Endodermal cell (in vitro differentiated cells): ENCODE results near the gene PDIA4. TPM values are rescaled to one million over a fixed set of nuclear protein-coding genes. Genes with fewer than 3 reads are reported as not detected.

Source experiments
- DNase-seq: peaks from one replicate; pipeline ENCODE4 v3.0.0-alpha.2; 2017
- H3K27ac ChIP-seq: 2 replicates; pipeline ENCODE4 v1.5.1; 2013; ENCODE audit warnings: mild to moderate bottlenecking, low read depth, low read length, moderate library complexity
- H3K27me3 ChIP-seq: 2 replicates; pipeline ENCODE4 v1.6.1; 2013; ENCODE audit warnings: mild to moderate bottlenecking, low read length, moderate library complexity; ENCODE audit not compliant: insufficient read depth, control insufficient read depth, poor library complexity, severe bottlenecking
- H3K36me3 ChIP-seq: 2 replicates; pipeline ENCODE4 v1.7.0; 2013; ENCODE audit warnings: mild to moderate bottlenecking, low read length, moderate library complexity; ENCODE audit not compliant: control insufficient read depth, insufficient read depth
- H3K4me1 ChIP-seq: one replicate; pipeline ENCODE4 v1.7.0; 2013; ENCODE audit warnings: low read length; ENCODE audit not compliant: control insufficient read depth, insufficient read depth
- H3K4me3 ChIP-seq: 2 replicates; pipeline ENCODE4 v1.5.1; 2013; ENCODE audit warnings: mild to moderate bottlenecking, low read length, moderate library complexity
- H3K9ac ChIP-seq: 2 replicates; pipeline ENCODE4 v1.6.1; 2013; ENCODE audit warnings: mild to moderate bottlenecking, low read length, moderate library complexity; ENCODE audit not compliant: poor library complexity, severe bottlenecking; ENCODE audit errors: extremely low read depth
- H3K9me3 ChIP-seq: 2 replicates; pipeline ENCODE4 v1.6.1; 2013; ENCODE audit warnings: mild to moderate bottlenecking, low read length, moderate library complexity; ENCODE audit not compliant: control insufficient read depth
- H3K27ac Mint-ChIP-seq: 2 replicates; pipeline ENCODE4 v1.8.0; 2020; ENCODE audit warnings: mixed read lengths
- H3K27me3 Mint-ChIP-seq: 2 replicates; pipeline ENCODE4 v1.8.0; 2021; ENCODE audit warnings: mild to moderate bottlenecking, mixed read lengths; ENCODE audit not compliant: insufficient read depth
- H3K36me3 Mint-ChIP-seq: 2 replicates; pipeline ENCODE4 v1.8.0; 2020; ENCODE audit warnings: low read depth, mixed read lengths
- H3K4me1 Mint-ChIP-seq: 2 replicates; pipeline ENCODE4 v1.8.0; 2020; ENCODE audit warnings: mixed read lengths
- H3K4me3 Mint-ChIP-seq: 2 replicates; pipeline ENCODE4 v1.8.0; 2020; ENCODE audit warnings: mild to moderate bottlenecking, moderate library complexity, mixed read lengths
- H3K9me3 Mint-ChIP-seq: 2 replicates; pipeline ENCODE4 v1.8.0; 2020; ENCODE audit warnings: mild to moderate bottlenecking, mixed read lengths
- WGBS, 2 experiments: methylation state at CpG; one replicate each; pipeline versions ENCODE4 v1.1.5 to v1.1.7; 2013; ENCODE audit warnings: missing lambda C conversion rate in 2 of 2, mixed read lengths in 1 of 2; ENCODE audit not compliant: insufficient coverage in 1 of 2, insufficient read length in 1 of 2; 5-methylcytosine and 5-hydroxymethylcytosine counted together
- total RNA-seq, 2 donors: library from RNA; stranded (reverse); fragmentation: NEBNext Ultra II Directional in 1 of 2; extraction: Animal tissue kit (Norgen Biotek cat#: 25700) in 1 of 2; gene quantifications; 2 replicates in 1 of 2; 3 replicates in 1 of 2; pipeline ENCODE4 v1.2.1, GENCODE V29; 2021
- TF ChIP-seq, protein P1 (sequence below): fragments of 200-600 bp; sonication (generic); conservative IDR thresholded peaks from 2 replicates; pipeline ENCODE4 v1.5.0; 2021; ENCODE audit warnings: antibody characterized with exemption, mild to moderate bottlenecking

The PDIA4 gene
- total RNA-seq, 2 donors from 2014 or later, result 369 to 402 TPM

DNA sequence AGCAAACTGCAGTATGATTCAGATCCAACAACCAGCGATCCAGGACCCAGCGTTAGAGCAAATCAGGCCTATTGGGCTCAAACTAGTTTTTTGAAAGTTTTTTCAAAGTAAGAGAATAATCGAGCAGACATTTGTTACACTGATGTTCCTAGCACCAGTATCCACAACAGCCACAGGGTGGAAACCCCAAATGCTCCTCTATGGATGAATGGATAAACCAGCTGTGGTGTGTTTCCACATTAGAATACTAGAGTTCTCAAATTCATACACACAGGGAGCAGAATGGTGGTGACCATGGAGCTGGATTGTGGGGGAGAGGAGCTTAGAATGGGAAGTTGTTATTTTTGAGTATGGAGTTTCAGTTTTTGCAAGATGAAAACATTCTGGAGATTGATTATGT is 60.7 kb downstream of the PDIA4 start:
- Histone ChIP-seq H3K9me3 (no peaks in the 10 kb centered on the region), H3K27ac (no peak overlapping the region), H3K36me3 (no peaks in the 10 kb centered on the region), H3K4me3 (no peak overlapping the region), H3K27me3 (no peaks in the 10 kb centered on the region), H3K9ac (no peak overlapping the region), H3K4me1 (no peaks in the 10 kb centered on the region)
- Mint-ChIP-seq H3K4me1 (peaks cover 4% of the 10 kb centered on the region), H3K27me3 (peaks cover 1% of the 10 kb centered on the region), H3K4me3 (no peak overlapping the region), H3K9me3 (no peaks in the 10 kb centered on the region), H3K27ac (no peak overlapping the region), H3K36me3 (no peaks in the 10 kb centered on the region)
- no peak for DNase-seq
- WGBS, 2 experiments, result 99 to 100% methylated on average over 2 to 3 of the region's 3 CpGs
- TF ChIP-seq, protein P1, sequence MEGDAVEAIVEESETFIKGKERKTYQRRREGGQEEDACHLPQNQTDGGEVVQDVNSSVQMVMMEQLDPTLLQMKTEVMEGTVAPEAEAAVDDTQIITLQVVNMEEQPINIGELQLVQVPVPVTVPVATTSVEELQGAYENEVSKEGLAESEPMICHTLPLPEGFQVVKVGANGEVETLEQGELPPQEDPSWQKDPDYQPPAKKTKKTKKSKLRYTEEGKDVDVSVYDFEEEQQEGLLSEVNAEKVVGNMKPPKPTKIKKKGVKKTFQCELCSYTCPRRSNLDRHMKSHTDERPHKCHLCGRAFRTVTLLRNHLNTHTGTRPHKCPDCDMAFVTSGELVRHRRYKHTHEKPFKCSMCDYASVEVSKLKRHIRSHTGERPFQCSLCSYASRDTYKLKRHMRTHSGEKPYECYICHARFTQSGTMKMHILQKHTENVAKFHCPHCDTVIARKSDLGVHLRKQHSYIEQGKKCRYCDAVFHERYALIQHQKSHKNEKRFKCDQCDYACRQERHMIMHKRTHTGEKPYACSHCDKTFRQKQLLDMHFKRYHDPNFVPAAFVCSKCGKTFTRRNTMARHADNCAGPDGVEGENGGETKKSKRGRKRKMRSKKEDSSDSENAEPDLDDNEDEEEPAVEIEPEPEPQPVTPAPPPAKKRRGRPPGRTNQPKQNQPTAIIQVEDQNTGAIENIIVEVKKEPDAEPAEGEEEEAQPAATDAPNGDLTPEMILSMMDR, result no peak

DNA sequence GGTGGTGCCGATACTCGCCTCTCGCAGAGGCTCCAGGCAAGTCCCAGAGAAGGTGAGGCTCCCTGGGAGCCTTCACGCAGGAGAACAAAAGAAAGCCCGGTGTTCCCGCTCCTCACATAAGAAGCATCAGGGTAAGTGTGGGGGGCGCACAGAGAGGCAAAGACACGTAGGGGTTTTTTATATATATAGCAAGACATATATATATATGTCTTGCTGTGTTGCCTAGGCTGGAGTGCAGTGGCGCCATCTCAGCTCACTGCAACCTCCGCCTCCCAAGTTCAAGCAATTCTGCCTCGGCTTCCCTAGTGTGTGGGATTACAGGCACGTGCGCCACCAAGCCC is 61.3 kb downstream of the PDIA4 start:
- Mint-ChIP-seq H3K4me3 (no peak overlapping the region), H3K36me3 (no peaks in the 10 kb centered on the region), H3K4me1 (peaks cover 4% of the 10 kb centered on the region), H3K27ac (no peak overlapping the region), H3K27me3 (no peaks in the 10 kb centered on the region), H3K9me3 (no peaks in the 10 kb centered on the region)
- Histone ChIP-seq H3K4me3 (no peak overlapping the region), H3K27me3 (no peaks in the 10 kb centered on the region), H3K9ac (no peak overlapping the region), H3K4me1 (no peaks in the 10 kb centered on the region), H3K9me3 (no peaks in the 10 kb centered on the region), H3K36me3 (no peaks in the 10 kb centered on the region), H3K27ac (no peak overlapping the region)
- TF ChIP-seq, protein P1, result no peak
- no peak for DNase-seq
- 52 to 68% methylated on average over 7 to 11 of the region's 13 CpGs for WGBS, 2 experiments

DNA sequence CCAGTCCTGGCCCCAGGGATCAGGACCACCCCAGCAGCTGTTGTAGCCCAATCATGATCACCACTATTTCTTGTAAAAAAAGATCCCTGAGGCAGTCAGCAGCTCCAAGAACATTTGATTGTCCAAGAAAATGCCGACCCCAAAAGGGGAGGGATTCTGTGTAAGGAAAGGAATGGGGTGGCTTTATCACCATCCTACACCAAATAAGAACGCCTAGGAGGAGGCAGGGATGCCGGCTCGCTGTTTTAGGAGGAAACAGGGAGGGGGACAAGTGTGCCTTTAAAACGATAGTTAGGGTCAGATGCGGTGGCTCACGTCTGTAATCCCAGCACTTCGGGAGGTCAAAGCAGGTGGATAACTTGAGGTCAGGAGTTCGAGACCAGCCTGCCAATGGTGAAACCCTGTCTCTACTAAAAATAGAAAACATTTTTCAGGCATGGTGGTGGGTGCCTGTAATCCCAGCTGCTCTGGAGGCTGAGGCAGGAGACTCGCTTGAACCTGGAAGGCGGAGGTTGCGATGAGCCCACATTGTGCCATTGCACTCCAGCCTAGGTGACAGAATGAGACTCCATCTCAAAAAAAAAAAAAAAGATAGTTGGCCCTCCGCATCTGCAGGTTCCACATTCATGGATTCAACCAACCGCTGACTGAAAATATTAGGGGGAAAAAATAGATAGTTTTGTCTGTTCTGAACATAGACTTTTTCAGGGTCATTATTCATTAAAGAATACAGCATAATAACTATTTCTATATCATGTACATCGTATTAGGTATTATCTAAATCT is 63.6 kb downstream of the PDIA4 start:
- no peak overlapping the region for H3K4me3 Mint-ChIP-seq
- WGBS, 2 experiments, result 86 to 98% methylated on average over 10 to 13 of the region's 15 CpGs
- Histone ChIP-seq H3K4me1 (no peaks in the 10 kb centered on the region), H3K4me3 (no peak overlapping the region), H3K27ac (no peak overlapping the region), H3K36me3 (no peaks in the 10 kb centered on the region), H3K9ac (no peak overlapping the region), H3K27me3 (no peaks in the 10 kb centered on the region), H3K9me3 (no peaks in the 10 kb centered on the region)
- TF ChIP-seq, protein P1, result no peak
- no peak for DNase-seq
- no peaks in the 10 kb centered on the region for H3K9me3 Mint-ChIP-seq
- H3K27ac Mint-ChIP-seq, result no peak overlapping the region
- H3K36me3 Mint-ChIP-seq, result no peaks in the 10 kb centered on the region
- H3K4me1 Mint-ChIP-seq, result peaks cover 4% of the 10 kb centered on the region
- H3K27me3 Mint-ChIP-seq, result no peaks in the 10 kb centered on the region
